IPS-11a (cell line): ENCODE results near the gene MBD5.

ENCODE experiments used
- H3K4me3 ChIP-seq: one replicate; pipeline ENCODE4 v1.5.1; 2013; ENCODE audit warnings: low read depth, low read length, control low read depth

Gene MBD5

DNA sequence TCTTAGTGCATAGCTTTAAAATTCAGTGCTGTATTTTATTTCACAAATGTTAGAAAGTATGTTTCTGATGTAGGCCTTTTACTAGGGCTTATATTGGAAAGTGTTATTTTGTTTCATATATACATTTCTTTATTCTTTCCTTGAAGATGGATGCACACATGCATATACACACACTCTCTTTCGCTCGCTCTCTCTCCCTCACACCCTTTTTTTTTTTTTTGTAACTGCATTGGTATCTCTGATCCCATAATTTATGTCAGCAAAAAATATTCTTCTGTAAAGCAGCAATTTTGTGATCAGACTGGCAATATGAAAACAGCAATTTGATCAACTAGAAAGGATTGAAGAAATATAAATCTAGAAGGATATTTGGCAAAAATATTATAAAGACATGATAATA lies 2.0 kb downstream of the MBD5 start:
- no peak overlapping the region for H3K4me3 ChIP-seq

DNA sequence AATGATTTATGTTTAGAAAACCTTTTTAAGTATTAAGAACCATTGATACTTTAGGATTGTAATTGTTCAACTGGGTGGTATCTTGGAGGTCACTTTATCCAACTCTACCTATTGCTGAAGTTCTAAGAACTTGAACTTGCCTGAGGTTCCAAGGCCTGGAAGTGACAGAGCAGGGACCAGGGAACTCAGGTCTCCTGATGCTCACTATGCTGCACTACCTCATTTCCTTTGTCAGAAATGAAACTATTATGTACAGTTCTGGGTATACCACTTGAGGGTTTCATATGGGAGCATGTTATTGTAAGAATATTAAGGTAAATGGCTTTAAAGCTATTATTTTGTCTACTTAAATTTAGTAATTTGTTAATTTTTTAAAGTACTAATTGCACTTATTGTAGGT lies 3.0 kb downstream of the MBD5 start:
- no peak overlapping the region for H3K4me3 ChIP-seq

DNA sequence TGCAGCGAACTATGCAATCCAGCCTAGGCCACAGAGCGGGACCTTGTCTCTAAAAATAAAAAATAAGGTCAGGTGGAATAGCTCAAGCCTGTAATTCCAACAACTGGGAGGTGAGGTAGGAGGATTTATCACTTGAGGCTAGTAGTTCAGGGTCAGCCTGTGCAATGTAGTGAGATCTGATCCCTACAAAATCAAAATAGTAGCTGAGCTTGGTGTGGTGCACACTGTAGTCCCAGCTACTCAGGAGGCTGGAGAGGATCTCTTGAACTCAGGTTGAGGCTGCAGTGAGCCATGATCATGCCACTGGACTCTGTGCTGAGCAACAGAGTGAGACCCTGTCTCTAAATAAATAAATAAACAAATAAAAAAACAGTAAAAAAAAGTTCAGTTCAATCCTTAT lies 5.7 kb downstream of the MBD5 start:
- no peak overlapping the region for H3K4me3 ChIP-seq

DNA sequence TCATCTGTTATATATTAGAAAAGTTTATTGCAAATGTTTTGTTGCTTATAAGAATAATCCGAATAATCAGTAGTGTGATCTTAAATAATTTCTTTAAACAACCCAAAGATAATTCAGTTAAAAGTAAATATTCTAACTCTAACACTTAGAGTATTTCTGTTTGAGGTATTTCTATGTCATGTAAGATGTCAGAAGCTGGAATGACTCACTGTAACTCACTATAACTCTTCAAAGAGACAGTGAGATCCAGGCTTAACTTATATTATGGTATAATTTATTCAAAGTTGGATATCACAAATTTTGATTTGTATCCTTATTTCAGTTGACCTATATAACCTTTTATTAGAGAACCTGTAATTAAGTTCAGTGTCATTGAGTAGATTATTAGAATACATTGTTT lies 6.9 kb downstream of the MBD5 start:
- no peak overlapping the region for H3K4me3 ChIP-seq

DNA sequence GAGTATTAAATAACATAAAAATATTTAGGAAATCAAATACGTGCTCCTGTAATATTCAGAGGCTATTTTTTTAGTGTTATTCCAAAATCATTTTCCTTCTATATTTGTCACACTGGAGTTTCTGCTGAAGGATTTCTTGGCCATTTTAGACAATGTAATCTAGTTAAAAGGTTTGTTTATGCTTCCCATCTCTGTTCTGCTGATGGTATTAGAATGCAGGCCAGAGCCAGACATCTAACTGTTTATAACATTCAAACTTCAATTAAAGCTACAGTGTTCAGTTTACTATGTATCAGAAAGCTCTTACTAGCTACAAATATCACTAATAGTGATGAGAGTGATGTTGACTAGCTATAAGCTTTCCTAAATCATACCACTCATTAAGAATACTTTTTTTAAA lies 7.9 kb downstream of the MBD5 start:
- H3K4me3 ChIP-seq, result no peak overlapping the region

DNA sequence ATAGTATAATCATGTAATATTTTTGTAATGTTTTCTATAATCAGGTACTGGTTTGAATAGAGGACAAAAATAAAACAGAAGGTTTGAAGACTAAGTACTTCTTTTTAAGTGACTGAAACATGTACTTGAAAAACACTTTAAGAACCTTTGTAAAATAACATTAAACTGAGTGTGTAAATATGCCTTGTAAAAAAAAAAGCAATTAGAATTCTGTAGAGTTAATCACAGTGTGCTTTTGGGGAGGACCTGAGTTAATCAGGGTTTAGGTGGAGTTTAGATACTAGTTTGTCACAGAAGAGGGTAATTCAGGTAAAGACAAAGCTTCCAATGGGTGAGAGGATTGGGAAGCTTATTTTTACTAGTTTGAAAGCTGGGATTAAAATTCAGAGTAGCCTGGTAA lies 10.3 kb downstream of the MBD5 start:
- H3K4me3 ChIP-seq, result no peak overlapping the region

DNA sequence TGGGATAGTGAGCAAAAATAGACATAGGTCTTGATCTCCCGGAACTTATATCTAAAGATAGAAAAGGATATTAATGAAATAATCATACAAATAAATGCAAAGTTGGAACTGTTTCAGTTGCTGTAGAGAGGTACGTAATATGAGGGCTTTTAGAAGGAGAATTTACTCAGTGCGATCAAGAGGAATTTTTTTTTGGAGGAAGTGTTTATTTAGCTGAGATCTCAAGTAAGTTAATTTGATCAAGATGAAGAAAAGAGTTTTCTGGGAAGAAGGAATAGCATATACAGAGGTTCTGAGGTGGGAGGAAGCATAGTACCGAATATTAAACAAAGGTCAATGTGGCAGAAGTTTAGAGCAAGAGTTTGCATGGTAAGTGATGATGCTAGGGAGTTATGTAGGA lies 11.3 kb downstream of the MBD5 start:
- no peak overlapping the region for H3K4me3 ChIP-seq

DNA sequence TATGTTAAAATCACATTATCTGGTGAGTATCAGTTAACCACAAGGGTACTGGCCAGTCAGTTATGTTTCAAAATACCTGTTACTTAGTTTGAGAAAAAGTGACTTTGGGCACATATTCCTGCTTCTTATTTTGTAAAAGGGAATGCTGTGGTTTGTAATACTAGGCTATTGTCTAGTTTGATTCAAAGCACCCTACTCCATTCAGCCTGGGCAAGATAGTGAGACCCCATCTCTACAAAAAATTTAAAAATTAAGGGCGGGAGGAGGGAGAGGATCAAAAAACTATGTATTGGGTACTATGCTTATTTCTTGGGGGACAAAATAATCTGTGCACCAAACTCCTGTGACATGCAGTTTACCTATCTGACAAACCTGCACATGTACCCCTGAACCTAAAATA lies 18.9 kb downstream of the MBD5 start:
- H3K4me3 ChIP-seq, result no peak overlapping the region

DNA sequence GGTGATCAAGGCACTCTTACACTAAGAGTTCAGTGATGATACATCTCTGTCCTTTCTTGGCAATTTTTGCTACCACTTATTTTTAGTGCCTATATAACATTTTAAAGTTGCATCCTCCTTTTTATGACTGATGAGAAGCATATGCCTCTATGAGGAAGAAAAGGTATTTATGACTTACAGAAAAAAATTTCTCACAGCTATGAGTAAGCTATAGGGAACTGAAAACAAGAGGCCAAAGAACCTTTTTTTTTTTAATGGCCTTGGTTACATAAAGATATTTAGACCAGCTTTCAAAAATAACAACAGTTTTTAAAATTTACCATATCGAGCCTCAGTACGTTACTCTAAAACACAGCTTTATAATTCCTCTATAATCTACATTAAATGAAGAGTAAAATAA lies 21.3 kb downstream of the MBD5 start:
- no peak overlapping the region for H3K4me3 ChIP-seq

DNA sequence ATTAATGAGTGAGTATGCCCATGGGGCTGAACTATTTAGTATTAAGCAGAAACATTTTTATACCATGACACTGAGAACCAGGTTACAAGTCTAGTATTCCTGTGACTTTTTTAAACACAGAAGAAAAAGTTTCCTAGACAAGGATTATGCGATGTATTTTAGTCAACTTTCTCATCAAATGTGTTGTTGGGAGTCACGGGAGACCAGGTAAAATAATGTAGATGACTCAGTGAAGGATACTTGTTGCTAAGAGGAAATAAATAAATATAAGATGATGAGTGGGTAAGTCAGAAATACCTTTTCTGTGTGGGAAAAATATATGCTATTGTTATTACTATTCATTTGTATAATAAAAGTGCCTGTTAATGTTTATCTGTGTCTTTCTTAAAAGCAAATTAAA lies 23.4 kb downstream of the MBD5 start:
- no peak overlapping the region for H3K4me3 ChIP-seq

DNA sequence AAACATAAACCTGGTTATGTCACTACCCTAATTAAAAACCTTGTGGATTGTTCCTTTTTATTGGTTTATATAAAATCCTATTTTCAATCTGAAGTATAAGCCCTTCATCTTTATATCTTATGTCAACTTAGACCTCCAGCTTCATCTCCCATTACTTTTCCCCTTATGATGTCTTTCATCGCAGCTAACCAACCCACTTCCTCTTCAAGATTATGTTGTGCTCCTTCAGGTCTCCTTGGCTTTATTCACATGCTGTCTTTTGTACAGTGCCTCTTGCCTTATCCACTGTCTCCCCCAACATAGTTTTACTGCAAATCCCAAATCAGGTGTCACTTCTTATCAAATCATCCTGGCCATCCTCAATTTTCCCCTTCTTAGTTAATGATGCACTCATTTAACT lies 25.9 kb downstream of the MBD5 start:
- H3K4me3 ChIP-seq, result no peak overlapping the region

DNA sequence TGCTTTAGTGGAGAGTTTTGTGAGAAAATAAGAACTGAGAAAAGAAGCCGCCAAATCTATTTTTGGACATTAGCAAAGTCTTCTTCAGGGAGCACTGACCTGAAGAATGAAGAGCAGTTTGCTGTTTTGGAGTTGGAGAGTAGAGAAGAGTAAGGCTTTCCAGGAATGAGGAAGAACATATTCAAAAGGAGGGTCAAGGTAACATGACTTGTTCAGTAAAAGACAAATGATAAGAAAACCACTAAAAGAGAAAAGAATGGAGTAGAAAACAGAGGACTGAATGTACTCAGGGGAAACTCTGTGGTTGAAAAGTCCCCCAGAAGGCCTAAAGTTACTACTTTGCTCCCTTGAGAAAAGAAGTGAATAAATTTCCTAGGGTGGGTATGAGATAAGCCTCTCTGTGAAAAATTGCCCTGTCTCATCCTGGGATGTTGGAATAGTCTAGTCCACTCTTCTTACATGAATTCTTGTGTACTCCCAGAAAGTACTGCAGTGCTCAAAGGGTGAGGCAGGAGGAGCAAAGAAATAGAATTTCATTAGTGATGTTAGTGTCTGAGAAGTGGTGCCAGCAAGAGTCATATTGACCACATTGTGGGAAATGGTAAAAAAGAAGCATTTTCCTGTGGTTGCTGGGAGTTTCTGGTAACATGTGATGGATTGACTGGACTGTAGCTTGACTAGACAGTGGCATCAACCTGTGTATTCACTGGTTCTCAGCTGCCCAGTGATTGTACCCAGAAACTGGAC lies 27.8 kb downstream of the MBD5 start:
- no peak overlapping the region for H3K4me3 ChIP-seq

DNA sequence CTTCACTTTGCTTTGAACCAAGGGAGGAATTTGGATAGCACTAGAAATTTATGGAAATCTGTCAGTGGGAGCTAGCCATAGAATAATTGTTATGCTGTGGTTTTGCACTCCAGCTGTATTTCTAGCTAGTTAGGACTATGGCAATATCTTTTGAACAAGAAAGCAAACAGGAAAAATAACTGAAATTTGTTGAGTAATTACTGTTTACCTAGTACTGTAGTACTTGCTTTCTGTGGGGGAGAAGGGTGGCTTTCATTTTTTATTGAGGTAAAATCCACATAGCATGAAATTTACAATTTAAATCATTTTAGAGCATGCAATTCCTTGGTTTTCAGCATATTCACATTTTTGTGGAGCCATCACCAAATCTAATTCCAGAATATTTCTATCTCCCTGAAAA lies 28.4 kb downstream of the MBD5 start:
- H3K4me3 ChIP-seq, result no peak overlapping the region

DNA sequence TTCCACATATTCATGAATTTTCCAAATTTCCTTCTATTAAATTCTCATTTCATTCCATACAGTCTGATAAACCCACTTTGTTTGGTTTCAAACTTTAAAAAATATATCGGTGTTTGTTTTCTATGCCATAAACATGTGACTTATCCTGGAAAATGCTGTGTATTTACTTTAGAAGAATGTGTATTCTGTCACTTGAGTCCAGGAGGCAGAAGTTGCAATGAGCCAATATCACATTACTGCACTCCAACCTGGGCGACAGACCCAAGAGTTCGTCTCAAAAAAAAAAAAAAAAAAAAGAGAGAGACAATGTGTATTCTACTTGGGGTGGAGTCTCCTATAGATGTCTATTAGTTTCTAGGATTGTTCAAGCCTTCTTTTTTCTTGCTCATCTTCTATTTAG lies 31.8 kb downstream of the MBD5 start:
- no peak overlapping the region for H3K4me3 ChIP-seq

DNA sequence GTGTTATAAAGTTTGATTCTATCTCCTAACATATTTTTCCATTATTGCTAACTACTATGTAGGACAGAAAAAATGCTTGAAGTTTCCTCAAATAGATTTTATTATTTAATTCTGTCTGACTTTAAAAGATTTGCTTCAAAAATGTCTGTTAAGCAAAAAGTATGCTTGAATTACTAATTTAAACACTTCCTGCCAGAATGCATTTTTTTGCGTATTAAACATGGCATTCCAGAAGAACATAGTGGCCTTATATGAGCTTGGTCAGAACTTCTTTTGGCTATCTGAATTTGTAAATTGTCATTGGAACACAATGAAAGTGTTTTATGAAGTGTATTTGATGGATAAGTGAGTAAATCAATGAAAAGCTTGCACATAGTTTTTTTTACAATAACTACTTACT lies 37.8 kb downstream of the MBD5 start:
- H3K4me3 ChIP-seq, result no peak overlapping the region

DNA sequence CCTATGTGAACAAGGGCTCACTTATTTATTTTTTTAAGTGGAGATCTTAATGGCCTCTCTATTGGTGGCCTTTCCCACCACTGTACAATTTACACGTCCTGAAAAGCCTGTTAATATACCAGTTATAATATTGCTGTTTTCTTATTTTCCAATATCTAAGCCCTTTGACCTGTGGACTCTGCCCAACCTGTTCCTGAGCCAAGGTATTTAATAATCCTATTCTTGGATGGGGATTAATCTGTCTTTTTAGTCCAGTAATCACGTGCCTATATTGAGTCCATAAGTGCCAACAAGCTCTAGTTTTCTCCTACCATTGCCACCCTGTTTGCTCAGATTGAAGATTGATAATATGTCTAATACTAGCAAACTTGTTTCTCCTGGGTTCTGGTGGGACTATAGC lies 42.7 kb downstream of the MBD5 start:
- no peak overlapping the region for H3K4me3 ChIP-seq

DNA sequence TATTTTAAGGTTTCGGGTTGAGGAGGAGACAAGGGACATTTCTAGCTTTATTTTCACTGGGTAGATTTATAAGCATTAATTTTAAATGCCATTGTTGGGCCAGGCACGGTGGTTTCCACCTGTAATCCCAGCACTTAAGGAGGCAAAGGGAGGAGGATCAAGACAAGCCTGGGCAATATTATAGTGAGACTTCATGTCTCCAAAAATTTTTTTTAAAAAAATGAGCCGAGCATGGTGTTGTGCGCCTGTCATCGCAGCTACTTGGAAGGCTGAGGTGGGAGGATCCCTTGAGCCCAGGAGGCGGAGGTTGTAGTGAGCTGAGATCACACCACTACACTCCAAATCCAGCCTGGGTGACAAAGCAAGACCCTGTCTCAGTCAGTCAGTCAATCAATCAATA lies 45.0 kb downstream of the MBD5 start:
- H3K4me3 ChIP-seq, result no peak overlapping the region

DNA sequence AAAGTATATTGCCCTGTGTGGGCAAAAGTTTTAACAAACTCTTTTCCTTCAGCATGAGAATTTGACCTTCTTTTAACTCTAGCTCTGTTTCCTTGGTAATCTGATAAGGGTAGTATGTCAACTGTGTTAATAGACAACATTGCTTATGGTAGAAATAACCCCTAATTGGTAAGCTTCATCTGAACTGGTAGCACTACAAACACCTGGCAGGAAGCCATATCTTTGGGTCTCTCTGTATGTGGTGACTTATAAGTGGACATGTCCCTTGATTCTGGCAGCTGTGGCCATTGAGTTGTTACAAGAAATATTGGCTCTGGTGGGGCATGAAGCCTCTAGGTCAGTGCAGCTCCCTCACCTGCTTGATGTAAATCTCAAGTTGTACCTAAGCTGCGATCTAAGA lies 46.9 kb downstream of the MBD5 start:
- no peak overlapping the region for H3K4me3 ChIP-seq

DNA sequence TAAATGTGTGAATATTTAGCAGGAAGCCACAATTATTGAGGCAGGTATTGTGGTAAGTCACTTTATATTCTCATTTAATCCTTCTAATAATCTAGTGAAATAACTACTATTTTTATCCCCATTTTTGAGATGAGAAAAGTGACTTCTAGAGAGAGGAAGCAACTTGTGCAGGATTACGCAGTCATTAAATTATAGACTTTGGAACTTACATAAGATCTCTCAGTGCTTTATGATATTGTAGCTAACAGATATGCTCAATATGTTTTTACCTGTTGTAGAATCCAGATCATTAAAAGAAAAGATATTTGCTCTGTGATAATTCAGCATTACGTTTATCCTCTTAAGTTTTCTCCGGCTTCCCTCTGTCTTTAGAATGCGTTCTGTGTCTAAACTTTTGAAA lies 50.5 kb downstream of the MBD5 start:
- H3K4me3 ChIP-seq, result no peak overlapping the region

DNA sequence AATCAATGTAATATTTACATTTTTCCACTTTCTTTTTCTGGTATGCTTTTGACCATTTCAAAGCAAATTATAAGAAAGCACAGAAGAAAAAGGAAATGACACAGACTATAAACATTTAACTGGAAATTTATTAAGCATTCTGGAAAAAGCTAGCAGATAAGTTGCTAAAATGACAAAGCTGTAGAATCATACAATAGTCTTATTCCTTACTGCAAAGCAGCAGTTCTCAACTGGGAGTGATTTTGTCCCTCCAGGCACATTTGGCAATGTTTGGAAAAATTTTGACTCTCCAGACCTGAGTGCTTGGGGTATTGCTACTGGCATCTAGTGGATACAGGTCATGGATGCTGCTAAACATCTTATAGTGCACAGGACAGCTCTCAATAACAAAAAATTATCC lies 75.1 kb downstream of the MBD5 start:
- H3K4me3 ChIP-seq, result no peak overlapping the region

DNA sequence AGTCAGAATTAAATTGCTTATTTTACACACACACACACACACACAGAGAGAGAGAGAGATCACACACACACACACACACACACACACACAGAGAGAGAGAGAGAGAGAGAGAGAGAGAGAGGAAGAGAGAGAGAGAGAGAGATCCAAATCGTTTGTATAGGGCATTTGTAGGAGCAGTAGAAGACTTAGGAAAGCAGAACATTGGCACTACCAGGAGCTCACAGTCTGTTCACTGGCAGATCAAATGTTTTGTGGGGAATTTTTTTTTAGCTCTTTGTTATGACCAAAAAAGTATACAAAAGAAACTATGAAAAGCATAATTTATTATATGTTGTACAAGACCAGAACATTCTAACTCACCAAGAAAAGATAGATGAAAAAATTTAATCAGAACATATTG lies 81.8 kb downstream of the MBD5 start:
- H3K4me3 ChIP-seq, result no peak overlapping the region

DNA sequence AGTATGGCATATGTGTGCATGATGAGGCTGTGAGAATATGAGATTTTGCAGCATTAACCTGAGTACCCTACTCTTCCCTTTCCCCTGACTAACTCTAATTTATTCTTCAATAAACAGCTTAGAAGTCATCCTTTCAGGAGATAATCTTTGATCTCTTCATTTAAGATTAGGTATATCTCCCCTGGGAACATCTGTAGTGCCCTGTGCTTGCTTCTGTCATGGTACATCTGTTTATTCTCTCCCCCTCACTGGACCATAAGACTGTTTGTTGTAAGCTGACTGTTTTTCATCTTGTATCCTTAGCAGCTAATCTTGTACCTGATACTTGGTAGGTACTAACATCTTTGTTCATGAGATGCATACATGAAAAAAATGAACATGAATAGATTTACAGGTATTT lies 83.1 kb downstream of the MBD5 start:
- no peak overlapping the region for H3K4me3 ChIP-seq

DNA sequence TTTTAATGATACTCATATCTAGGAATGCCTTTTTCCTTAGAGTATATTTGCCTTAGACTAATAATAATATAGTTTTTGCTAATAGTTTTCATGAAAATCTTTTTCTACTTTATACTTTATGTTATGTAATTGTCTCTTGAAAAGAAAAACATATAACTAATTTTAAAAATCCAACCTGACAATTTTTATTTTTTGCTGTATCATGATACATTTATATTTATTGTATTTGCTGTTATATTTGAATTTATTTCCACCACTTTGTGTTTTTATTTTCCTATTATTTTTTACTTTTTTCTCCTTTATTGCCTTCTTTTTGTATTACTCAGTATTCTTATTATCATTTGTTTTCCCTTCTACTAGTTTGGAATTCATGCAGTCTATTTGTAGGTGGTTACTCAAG lies 85.4 kb downstream of the MBD5 start:
- H3K4me3 ChIP-seq, result no peak overlapping the region

DNA sequence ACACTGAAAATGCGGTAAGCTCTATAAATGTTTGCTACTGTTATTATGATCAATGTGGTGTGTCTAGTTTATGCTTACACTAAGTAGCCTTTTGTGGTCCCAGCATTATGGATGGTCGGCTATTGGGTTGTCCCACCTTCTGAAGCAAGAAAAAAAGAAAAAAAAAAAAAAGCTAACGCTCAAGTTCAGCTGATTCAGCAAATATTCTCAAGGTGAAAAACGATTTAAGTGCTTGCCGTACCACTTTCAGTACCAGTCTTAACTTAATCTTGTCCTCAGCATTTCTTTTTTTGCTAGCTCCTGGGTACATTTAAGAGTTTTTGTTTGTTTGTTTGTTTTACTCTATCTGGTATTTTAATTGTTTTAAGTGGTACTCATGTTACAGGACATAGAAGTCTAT lies 87.5 kb downstream of the MBD5 start:
- no peak overlapping the region for H3K4me3 ChIP-seq
